Measurements from ENCODE around the gene ANGEL1. TPM values are rescaled to one million over a fixed set of nuclear protein-coding genes. Genes with fewer than 3 reads are reported as not detected.
A peak's percentile ranks its signal among the peaks of the same experiment; 100 is the strongest.

The ANGEL1 gene
- total and polyA plus RNA-seq, 2 of the 13 experiments (the other 11 are each of a cell fraction or from before 2014, with no cell fraction given): 14.3 to 20.1 TPM

DNA sequence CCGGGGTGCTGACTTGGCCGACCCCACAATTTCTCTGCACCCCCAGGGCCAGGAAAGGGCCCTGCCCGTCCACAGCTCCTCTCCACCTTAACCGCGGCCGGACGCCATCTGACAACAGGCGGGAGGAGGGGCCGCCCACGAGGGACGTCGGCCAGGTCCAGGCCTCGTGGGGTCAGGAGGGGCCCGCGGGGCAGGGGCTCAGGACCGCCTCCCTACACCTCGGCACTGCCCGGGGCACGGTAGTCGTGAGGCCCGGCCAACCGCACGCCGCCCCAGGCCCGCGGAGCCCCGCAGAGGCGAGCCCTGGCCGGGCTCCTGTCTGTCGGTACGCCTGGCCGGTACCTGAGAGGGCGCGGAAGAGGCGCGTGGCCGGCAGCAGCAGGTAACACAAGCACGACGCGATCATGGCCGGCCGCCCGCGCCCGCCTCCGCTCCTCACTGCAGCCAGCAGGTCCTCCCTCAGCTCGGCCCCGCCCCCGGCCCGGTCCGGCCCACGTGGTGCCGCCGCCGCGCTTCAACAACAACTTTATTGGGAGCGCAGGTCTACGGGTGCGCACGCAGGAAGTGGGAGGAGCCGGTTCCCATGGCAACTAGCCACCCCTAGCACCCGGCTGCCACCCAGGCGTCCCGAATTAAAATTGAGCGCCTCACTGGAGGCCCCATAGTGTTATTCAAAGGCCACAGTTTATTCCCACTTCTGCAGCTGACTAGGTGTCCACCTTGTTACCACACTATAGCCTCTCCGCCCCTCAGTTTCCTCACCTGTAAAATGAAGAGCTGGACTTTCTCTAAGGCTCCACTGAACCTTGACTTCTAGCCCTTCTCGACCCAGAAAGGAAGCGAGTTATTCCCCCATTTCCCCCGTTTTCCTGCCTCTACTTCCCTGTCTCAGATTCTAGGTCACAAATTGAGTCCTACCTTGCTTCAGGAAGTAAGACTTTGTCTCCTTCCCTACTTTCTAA lies at the start of gene ANGEL1 (continued):
- TF ChIP-seq, protein P1, sequence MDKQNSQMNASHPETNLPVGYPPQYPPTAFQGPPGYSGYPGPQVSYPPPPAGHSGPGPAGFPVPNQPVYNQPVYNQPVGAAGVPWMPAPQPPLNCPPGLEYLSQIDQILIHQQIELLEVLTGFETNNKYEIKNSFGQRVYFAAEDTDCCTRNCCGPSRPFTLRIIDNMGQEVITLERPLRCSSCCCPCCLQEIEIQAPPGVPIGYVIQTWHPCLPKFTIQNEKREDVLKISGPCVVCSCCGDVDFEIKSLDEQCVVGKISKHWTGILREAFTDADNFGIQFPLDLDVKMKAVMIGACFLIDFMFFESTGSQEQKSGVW (CRISPR knock-in tag; IDR thresholded peaks at IDR 0.05; ENCODE audit: borderline replicate concordance): peak; percentile 88; the same call in 1 of the 2 replicates
- no peak; the same call in 1 of the 2 replicates for TF ChIP-seq RARG (CRISPR knock-in tag; IDR thresholded peaks at IDR 0.05; ENCODE audit: low read depth)
- no peak for TF ChIP-seq JDP2 (CRISPR knock-in tag; IDR thresholded peaks at IDR 0.05; ENCODE audit: borderline replicate concordance)
- no peak for TF ChIP-seq ONECUT2 (CRISPR knock-in tag; IDR thresholded peaks at IDR 0.05)
- peak; percentile 92 for TF ChIP-seq XRCC5 (optimal IDR thresholded peaks at IDR 0.05; ENCODE audit: low read length)
- peak; percentile 55; the same call in 1 of the 2 replicates for TF ChIP-seq ZNF556 (CRISPR knock-in tag; IDR thresholded peaks at IDR 0.05; ENCODE audit: borderline replicate concordance)
- TF ChIP-seq MEF2D (CRISPR knock-in tag; IDR thresholded peaks at IDR 0.05): no peak
- TF ChIP-seq ZNF75D (CRISPR knock-in tag; IDR thresholded peaks at IDR 0.05; ENCODE audit: borderline replicate concordance): no peak
- TF ChIP-seq MYC (CRISPR knock-in tag; IDR thresholded peaks at IDR 0.05; ENCODE audit: borderline replicate concordance): peak; percentile 98
- TF ChIP-seq MTA3 (CRISPR knock-in tag; IDR thresholded peaks at IDR 0.05): no peak
- peak; percentile 39; the same call in 1 of the 2 replicates for TF ChIP-seq NR2C2 (CRISPR knock-in tag; IDR thresholded peaks at IDR 0.05; ENCODE audit: borderline replicate concordance)
- no peak; the same call in 1 of the 2 replicates for TF ChIP-seq PAX8 (CRISPR knock-in tag; IDR thresholded peaks at IDR 0.05; ENCODE audit: borderline replicate concordance)
- no peak for TF ChIP-seq MED8 (CRISPR knock-in tag; IDR thresholded peaks at IDR 0.05; ENCODE audit: insufficient replicate concordance)
- TF ChIP-seq ZNF337 (CRISPR knock-in tag; IDR thresholded peaks at IDR 0.05; ENCODE audit: borderline replicate concordance, low read depth): no peak
- TF ChIP-seq RCOR2 (CRISPR knock-in tag; IDR thresholded peaks at IDR 0.05): no peak
- TF ChIP-seq MAF1 (CRISPR knock-in tag; IDR thresholded peaks at IDR 0.05; ENCODE audit: borderline replicate concordance): no peak
- TF ChIP-seq, protein P2, sequence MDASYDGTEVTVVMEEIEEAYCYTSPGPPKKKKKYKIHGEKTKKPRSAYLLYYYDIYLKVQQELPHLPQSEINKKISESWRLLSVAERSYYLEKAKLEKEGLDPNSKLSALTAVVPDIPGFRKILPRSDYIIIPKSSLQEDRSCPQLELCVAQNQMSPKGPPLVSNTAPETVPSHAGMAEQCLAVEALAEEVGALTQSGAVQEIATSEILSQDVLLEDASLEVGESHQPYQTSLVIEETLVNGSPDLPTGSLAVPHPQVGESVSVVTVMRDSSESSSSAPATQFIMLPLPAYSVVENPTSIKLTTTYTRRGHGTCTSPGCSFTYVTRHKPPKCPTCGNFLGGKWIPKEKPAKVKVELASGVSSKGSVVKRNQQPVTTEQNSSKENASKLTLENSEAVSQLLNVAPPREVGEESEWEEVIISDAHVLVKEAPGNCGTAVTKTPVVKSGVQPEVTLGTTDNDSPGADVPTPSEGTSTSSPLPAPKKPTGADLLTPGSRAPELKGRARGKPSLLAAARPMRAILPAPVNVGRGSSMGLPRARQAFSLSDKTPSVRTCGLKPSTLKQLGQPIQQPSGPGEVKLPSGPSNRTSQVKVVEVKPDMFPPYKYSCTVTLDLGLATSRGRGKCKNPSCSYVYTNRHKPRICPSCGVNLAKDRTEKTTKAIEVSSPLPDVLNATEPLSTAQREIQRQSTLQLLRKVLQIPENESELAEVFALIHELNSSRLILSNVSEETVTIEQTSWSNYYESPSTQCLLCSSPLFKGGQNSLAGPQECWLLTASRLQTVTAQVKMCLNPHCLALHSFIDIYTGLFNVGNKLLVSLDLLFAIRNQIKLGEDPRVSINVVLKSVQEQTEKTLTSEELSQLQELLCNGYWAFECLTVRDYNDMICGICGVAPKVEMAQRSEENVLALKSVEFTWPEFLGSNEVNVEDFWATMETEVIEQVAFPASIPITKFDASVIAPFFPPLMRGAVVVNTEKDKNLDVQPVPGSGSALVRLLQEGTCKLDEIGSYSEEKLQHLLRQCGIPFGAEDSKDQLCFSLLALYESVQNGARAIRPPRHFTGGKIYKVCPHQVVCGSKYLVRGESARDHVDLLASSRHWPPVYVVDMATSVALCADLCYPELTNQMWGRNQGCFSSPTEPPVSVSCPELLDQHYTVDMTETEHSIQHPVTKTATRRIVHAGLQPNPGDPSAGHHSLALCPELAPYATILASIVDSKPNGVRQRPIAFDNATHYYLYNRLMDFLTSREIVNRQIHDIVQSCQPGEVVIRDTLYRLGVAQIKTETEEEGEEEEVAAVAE (CRISPR knock-in tag; IDR thresholded peaks at IDR 0.05; ENCODE audit: borderline replicate concordance): peak; percentile 51; the same call in 1 of the 2 replicates
- no peak for TF ChIP-seq ZNF124 (CRISPR knock-in tag; IDR thresholded peaks at IDR 0.05)
- no peak for TF ChIP-seq ZNF598 (CRISPR knock-in tag; IDR thresholded peaks at IDR 0.05; ENCODE audit: borderline replicate concordance)
- TF ChIP-seq, protein P3, sequence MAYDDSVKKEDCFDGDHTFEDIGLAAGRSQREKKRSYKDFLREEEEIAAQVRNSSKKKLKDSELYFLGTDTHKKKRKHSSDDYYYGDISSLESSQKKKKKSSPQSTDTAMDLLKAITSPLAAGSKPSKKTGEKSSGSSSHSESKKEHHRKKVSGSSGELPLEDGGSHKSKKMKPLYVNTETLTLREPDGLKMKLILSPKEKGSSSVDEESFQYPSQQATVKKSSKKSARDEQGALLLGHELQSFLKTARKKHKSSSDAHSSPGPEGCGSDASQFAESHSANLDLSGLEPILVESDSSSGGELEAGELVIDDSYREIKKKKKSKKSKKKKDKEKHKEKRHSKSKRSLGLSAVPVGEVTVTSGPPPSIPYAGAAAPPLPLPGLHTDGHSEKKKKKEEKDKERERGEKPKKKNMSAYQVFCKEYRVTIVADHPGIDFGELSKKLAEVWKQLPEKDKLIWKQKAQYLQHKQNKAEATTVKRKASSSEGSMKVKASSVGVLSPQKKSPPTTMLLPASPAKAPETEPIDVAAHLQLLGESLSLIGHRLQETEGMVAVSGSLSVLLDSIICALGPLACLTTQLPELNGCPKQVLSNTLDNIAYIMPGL (CRISPR knock-in tag; IDR thresholded peaks at IDR 0.05; ENCODE audit: borderline replicate concordance in 1 of 2, low read depth in 1 of 2): peak; percentile 72 to 81
- peak; percentile 82; the same call in 1 of the 2 replicates for TF ChIP-seq PHF21A (CRISPR knock-in tag; IDR thresholded peaks at IDR 0.05)

All from HepG2 (cell line).